Transverse colon (tissue), 4 donors: Measurements from ENCODE around the gene TBX3.

Source experiments
- CTCF ChIP-seq, 5 experiments: fragments of 200-600 bp in 3 of 5; fragments of 450-650 bp in 2 of 5; sonication (generic) in 3 of 5; IDR thresholded peaks; 1 replicate in 2 of 5; 2 replicates in 3 of 5; pipeline ENCODE4 v1.5.1; 2016 to 2017; ENCODE audit warnings: antibody characterized with exemption in 5 of 5, inconsistent platforms in 3 of 5, mild to moderate bottlenecking in 2 of 5, moderate library complexity in 1 of 5
- EP300 ChIP-seq: sonication (generic); formaldehyde crosslinking; IDR thresholded peaks from one replicate; pipeline ENCODE4 v1.6.1; 2017; ENCODE audit warnings: antibody characterized with exemption, low read depth
- POLR2A ChIP-seq: fragments of 450-650 bp; IDR thresholded peaks from one replicate; pipeline ENCODE4 v1.6.1; 2016; ENCODE audit warnings: antibody characterized with exemption, mild to moderate bottlenecking, moderate library complexity
- POLR2AphosphoS5 ChIP-seq, 3 donors: sonication (generic); formaldehyde crosslinking; IDR thresholded peaks; one replicate each; pipeline ENCODE4 v1.6.1; 2016; ENCODE audit warnings: antibody characterized with exemption in 3 of 3

DNA sequence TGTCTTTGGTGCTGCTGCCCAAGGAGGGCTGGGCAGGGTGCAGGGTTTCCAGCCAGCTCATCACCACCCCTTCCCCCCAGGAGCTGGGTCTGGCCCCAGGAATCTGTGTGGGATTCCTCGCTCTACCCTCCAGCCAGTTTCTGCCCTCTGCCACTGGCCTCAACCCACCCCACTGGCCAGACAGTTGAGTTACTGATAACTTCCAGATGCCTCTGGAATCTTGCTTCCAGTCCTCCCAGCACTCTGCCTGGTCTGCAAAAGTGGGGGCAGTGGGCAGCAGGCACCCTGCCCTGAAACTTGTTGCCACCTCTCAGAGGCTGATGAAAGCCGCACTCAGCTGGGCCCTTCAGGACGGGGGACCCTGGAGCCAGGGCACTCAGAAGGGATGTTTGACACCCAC is 20.1 kb upstream of the TBX3 start:
- TF ChIP-seq EP300, result no peak
- no peak for TF ChIP-seq CTCF (IDR thresholded peaks at IDR 0.05)
- TF ChIP-seq POLR2A, result no peak
- TF ChIP-seq POLR2AphosphoS5 (IDR thresholded peaks at IDR 0.05), result no peak
